Skin epidermis (tissue), 12 donors: ENCODE data around the gene FANCC.
A peak's percentile ranks its signal among the peaks of the same experiment; 100 is the strongest.
"Not testable (repeated sequence)": the region's sequence is repeated elsewhere in the genome, so short reads cannot be mapped to it uniquely, and the experiment has no call there.

ENCODE experiments used
- H3K27ac ChIP-seq, 21 experiments: fragments of 200-600 bp; sonication (generic) in 11 of 21; one replicate each; pipeline ENCODE4 v1.5.0; 2020; ENCODE audit warnings: mild to moderate bottlenecking in 3 of 21, inconsistent platforms in 2 of 21, moderate library complexity in 2 of 21
- H3K4me3 ChIP-seq, 7 experiments: fragments of 200-600 bp; sonication (generic) in 2 of 7; one replicate each; pipeline ENCODE4 v1.5.0; 2020; ENCODE audit warnings: inconsistent platforms in 2 of 7, mild to moderate bottlenecking in 2 of 7, moderate library complexity in 1 of 7

The FANCC gene

DNA sequence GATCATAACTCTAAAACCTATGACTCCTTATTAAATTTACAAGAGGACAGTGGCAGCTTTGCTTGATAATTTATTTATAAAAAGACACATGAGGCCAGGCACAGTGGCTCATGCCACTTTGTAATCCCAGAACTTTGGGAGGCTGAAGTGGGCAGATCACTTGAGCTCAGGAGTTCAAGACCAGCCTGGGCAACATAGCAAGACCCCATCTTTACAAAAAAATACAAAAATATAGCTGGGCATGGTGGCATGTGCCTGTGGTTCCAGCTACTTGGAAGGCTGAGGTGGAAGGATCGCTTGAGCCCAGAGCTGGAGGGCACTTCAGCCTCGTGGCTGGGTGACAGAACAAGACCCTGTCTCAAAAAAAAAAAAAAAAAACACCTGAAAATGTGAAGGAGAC is 114.5 kb downstream of the FANCC start:
- not testable (repeated sequence) for H3K4me3 ChIP-seq, H3K27ac ChIP-seq

DNA sequence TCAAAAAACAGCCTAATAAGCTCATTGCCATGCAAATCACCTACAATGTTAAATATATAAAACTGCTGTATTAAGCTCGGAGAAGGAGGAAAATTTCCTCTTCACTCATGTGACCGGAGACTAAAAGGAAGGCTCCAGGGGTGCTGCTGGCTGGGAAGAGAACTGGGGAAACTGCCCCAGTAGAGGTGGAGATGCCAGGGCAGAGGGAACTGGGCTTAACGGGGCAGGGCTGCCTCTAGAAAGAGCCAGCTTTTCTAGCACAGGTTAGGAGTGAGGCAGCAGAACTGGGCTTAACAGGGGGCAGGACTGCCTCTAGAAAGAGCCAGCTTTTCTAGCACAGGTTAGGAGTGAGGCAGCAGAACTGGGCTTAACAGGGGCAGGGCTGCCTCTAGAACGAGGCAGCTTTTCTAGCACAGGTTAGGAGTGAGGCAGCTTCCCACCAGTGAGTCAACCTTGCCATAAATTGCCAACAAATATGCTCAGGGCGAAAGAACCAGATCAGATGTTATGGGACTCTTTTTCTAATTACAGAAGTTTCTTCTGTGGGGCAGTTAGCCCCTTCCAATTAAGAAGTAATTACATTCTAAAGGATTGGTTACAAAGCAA is 115.3 kb downstream of the FANCC start:
- H3K27ac ChIP-seq = no peak overlapping the region

DNA sequence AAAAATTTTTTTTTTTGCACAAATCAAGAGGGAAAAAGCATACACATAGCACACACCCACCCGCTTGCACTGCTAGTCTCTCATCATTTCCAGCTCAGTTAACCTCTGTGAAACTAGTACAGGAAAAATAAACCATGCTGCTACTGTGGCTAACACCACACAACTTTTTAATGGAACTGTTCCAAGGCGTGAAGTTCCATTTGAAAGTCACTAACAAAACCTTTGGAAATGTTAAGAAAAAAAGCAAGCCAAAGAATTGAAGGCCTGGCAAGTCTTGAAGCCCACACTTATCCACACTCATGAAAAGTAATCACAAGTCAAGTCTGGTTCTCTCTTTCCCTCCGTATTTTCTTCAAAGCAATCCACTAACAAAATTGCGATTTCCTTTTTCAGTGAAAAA is 116.3 kb downstream of the FANCC start:
- H3K27ac ChIP-seq = no peak overlapping the region
- H3K4me3 ChIP-seq = no peak overlapping the region

More for the DNA sequence above, 115.3 kb downstream of the FANCC start:
- no peak overlapping the region for H3K4me3 ChIP-seq

DNA sequence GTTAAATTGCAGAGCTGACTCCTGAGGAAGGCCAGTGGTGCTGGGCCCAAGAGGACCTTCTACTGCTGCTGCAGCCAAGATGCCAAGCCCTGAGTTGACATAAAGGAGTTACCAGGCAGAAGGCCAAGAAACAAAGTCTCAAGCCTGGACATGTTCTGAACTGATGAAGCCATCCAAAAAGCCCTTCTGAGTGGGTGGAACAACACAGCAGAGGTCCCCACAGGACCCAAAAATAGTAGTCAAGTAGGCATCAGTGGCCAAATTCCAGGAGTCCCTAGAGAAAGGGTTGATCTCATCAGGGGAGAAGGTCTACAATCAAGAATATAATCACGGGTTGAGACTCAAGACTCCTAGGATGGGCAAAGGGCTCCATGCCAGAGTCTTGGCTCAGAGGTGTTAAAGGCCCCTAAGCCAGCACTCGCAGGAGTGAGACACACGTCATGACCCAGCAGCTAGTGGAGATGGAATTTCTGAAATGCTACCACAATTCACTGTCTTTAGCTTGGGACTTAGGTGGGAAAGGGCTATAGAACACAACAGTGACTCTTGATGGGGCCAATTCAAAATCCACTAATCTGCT is 119.7 kb downstream of the FANCC start:
- H3K27ac ChIP-seq = no peak overlapping the region
- no peak overlapping the region for H3K4me3 ChIP-seq

DNA sequence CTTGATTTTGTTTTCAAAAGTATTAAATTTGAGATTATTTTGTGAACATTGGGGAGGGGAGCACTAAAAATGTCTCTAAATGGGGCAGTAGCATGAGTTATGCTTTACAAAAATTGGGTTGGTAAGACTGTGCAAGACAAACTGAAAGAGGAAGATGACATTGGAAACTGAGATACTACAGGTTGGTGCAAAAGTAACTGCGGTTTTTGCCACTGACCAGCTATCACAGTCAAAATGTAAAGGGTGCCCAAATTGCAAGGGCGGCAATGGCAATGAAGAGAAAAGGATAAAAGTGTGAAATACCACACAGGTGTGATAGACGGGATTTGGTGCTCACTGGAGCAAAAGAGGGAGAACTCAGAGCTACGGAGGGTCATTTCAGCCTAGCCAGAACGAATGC is 124.0 kb downstream of the FANCC start:
- Histone ChIP-seq H3K4me3 (no peak overlapping the region), H3K27ac (no peak overlapping the region)

DNA sequence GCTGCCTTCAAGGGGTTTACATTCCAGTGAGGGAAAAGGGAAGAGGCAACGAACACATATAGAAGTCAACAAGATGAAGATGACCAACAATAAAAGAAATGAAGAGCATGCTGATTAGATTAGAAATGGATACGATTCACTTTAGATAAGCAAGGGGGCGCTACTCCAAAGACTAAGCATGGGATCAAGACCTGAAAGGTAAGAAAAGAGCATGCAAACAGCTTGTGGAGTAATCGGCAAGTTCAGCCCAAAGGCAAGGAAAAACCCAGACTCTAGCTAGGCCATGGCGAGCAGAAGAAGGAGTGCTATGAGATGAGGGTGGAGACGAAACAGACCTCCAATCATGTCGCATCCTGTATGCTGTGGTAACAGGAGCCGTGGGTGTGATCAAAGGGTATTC is 124.4 kb downstream of the FANCC start:
- Histone ChIP-seq H3K4me3 (no peak overlapping the region), H3K27ac (no peak overlapping the region)

DNA sequence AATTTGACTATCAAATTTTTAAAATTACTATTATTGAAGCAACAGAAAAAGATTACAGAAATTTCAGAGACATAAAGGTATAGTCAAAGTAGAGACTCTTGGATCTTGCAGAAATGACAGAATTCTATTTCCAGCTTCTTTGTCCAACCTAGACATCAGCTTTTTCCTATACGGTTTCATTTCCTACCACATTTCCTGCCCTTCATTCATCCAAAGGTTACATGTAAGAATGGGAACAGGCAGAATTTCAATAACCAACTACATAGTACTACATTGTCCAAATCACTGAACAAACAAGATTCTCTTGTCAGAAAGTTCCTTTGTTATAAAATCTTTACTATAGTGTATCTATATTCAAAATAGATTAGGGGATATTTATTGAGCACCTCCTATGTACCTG is 124.9 kb downstream of the FANCC start:
- Histone ChIP-seq H3K27ac (no peak overlapping the region), H3K4me3 (no peak overlapping the region)

DNA sequence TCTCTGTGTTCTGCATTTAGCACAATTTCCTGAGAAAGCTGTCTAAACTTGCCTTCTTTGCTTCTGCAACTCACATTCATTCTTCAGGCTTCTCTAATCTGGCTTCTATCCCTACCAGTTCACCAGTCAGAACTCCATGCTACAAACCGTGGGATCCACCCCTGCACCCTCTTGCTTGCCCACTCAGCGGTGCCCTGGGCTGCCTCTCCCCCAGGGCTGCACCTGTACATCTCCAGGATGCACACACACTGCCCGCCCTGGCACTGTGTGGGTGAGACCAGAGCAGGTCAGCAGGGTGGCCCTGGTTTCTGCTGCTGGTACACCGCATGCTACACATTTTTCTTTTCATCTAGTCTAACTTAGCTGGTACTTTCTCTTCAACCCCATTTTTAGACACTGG is 127.1 kb downstream of the FANCC start:
- H3K27ac ChIP-seq = no peak overlapping the region
- no peak overlapping the region for H3K4me3 ChIP-seq

DNA sequence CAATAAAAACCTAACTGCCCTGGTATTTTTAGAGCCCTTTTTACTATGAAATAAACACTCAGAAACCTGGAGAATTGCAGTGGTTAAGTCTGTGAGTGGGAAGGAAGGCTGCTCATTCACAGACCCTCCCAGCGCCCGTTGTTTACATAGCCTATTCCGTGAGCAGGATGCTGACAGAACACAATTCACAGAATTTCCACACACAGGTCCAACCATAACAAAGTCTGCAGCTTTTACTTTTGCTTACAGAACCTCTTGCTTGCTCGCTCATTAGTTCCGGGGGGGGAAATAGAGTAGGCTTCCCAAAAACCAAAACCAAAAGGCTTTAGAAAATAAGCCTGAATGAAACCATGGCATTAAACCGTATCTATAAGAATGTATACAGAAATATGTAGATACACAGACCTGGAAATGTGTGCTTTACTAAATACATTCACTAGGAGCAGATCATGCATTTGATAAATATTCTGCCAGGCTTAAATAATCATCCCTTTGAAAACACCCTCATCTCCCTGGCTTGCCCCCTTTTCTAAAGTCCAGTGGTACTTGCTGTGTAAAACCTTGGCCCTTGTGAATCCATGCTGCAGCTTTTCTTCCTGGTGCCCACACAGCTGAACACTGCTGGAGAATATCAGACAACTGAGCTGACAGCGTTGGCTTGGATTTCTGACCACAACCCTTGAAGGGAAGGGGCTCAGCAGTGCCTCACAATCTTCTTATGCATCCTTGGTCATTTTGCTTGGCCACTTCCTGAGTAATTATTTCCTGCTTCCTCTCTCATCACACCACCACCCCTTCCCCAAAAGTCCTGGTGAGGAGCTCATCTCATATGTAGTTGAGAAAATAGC is 128.0 kb downstream of the FANCC start:
- H3K4me3 ChIP-seq = no peak overlapping the region
- peak overlapping the region in 5 of 21 experiments; percentile 8 to 68 (median 19) for H3K27ac ChIP-seq

DNA sequence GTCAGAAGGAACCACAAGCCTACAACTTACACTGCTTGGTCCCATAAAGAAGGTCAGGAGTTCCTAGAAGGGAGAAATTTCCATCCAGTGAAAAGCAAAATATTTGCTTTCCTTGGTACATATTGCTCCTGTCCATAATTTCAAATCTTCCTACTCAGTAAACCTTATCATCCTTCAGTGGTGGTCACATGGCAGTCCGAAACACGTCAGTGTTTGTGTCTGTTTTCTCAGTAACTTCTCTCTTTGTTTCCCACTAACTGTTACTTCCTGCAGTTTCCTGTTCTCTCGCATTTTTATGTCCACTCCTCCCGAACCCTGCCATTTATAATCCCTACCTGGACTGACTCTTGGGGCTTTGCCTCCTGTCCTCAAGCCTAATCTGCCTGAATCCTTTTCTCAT is 129.1 kb downstream of the FANCC start:
- peak overlapping the region in 2 of 21 experiments; percentile 26 to 63 for H3K27ac ChIP-seq
- H3K4me3 ChIP-seq = no peak overlapping the region

DNA sequence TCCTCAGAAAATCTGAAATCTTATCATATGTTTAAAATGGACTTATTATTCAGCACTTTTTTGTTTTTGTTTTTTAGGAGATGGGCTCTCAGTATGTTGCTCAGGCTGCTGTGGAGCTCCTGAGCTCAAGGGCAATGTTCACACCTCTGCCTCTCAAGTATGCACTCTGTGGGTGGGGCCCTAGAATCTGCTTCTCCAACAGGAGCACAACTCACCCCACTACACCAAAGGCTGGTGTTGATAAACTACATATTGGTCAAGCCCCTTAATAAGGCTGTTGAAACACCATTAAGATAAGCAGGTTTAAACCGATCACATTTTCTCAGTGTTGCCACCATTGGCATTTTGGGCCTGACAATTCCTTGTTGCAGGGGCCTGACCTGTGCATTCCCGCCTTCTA is 131.6 kb downstream of the FANCC start:
- Histone ChIP-seq H3K27ac (no peak overlapping the region), H3K4me3 (no peak overlapping the region)

DNA sequence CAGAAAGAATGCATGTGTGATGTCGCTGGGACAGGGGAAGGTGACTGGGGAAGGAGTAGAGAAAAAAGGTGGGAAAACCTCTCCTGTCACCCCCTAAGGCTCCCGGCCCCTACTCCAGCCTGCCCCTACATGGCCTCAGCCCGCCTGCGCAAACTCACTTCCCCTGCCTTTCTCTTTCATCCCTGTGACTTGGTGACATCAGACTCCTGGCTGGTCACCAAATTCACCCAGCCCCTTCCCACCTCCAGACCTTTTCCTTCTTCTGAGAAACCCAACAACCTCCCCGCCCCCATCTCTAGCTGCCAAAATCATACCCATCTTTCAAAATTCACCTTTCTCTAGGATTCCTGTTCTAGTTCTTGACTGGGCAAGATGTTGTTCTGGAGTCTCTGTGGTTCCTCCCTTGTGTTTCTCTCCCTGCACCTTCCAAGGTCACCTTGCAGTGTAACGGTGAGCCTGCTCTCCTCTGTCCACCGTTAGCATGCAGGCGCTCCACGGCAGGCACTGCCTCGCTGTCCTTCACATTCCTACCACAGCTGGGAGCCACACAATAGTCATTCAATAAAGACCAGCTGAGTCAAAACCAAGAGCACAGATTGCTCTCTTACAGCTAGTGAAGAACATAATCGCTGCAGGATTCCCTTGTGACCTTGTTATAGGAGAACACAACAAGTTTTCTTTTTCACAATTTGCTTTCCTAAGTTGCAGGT is 134.5 kb downstream of the FANCC start:
- H3K27ac ChIP-seq = no peak overlapping the region
- H3K4me3 ChIP-seq = no peak overlapping the region

DNA sequence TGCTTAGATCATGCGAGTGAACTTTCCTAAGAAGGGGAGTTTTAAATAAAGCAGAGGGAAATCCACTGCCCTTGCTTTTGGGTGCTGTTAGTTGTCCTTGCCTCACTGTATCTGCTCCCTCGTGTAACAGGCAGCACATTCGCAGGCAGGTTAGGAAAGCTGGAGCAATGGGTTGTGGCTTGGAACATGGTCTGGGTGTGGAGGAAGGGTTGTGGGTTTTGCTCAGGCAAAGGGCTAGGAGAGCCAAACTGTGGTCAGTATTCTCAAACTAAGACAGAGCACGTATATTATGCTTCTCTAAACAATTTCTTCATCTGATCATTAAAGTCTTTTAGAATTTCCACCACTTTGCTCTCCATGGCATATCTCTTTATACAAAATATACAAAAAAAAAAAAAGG is 135.7 kb downstream of the FANCC start:
- no peak overlapping the region for H3K4me3 ChIP-seq
- H3K27ac ChIP-seq = no peak overlapping the region

DNA sequence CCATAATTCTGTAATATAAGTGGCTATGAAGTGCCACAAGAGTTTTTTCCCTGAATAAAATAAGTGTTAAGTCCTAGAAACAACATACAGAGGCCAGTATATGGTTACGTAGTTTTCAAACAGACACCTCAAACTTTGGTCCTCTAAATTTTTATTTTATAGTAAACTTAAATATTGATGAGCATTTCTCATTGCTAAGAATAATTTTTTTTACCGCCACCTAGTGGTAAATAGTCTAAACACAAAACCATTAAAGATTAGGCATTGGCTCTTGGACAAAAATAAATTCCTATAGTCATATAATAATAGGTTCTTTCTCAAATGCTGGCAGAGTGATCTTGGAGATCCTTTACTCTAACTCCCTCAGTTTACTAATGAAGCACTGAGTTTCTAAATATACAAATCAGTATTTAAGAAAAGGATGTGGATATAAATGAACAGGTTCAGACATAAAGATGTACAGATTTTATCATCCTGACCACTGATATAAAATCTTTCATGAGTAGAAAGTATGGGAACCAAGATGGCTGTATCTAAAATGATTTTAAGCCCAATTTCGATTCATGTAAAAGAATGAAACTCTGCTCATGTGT is 136.2 kb downstream of the FANCC start:
- Histone ChIP-seq H3K27ac (no peak overlapping the region), H3K4me3 (no peak overlapping the region)

DNA sequence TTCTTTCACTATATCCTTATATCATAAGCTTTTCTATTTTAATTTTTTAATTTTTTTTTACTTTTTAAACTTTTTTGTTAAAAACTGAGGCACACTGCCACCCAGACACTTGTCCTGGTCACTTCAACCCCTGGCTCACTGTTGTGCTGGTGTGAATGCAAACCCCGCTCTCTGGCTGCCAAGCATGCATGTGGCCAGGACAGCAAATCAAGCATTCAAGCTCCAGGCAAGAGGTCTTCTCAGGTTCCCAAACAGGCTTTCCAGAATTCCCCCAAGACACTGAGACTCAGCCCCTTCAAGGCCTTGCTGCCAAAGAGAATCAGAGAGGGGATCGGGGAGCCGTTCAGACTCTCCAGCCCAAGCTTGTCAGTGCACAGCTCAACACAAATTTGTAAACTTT is 139.9 kb downstream of the FANCC start:
- Histone ChIP-seq H3K4me3 (no peak overlapping the region), H3K27ac (no peak overlapping the region)

DNA sequence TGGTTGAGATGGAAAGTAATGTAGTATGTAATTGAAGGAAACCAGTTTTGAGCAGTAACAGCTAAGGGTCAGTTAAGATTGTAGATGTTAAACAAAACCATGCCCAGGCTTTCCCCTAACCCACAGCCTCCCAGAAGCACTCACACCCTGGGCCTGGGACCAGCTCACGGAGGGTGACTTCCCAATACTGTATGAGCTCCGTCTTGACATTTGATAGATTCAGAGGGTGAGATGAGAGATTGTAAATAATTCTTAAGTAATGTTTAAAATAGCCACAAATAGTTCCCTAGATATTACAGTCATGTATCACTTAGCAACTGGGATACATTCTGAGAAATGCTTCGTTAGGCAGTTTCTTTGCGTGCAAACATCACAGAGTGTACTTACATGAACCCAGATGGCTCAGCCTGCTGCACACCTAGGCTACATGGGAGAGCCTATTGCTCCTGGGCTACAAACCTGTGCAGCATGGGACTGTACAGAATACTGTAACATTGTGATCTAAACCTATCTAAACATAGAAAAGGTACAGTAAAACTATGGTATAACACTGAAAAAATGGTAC is 140.7 kb downstream of the FANCC start:
- no peak overlapping the region for H3K4me3 ChIP-seq
- no peak overlapping the region for H3K27ac ChIP-seq

DNA sequence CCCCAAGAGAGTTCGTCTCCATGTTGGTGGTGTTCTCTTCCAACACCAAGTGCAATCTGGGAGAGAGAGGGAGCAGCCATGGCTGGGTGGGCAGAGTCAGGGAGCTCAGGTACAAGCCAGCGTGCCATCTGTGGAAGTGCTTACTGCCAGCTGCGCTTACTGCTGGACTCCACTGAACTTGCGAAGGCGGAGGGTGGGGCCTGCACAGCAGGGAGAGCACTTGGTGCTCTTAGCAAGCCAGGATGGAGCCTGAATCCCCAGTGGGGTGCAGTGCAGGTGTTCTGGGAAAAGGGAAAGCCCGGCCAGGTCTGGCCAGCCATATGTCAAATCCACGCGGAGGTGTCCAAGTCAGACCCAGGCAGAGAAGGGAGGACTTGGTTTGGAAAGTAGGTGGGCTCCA is 142.0 kb downstream of the FANCC start:
- Histone ChIP-seq H3K4me3 (no peak overlapping the region), H3K27ac (no peak overlapping the region)

DNA sequence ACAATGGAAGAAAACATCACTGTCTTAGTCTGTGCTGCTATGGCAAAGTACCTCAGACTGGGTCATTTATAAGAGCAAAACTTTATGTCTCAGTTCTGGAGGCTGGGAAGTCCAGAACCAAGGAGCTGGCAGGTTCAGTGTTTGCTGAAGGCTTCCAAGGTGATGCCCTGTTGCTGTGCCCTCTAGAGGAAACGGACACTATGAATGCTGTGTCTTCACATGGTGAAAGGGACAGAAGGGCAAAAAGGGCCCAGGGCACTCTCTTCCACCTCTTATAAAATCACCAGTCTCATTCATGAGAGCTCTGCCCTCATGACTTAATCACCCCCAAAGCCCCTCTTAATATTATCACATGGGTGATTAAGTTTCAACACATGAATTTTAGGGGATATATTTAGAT is 143.5 kb downstream of the FANCC start:
- no peak overlapping the region for H3K4me3 ChIP-seq
- H3K27ac ChIP-seq = no peak overlapping the region

DNA sequence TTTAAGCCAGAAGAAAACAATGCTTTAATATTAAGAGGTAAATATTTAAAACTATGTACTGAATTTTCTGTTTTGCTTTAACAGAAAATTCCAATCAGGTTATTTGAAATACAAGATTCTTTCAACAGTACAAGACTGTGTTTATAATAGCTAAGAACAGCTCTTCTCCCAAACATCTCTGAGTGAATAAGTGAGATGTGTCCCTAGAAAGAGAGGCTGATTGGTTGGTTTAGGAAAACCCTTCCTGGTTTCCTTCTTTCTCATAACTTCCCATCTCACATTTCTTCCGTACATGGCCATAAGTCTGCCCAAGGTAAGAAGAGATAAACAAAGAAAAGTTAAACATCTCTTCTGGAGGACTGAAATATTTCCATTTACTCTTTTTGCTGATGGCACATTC is 145.9 kb downstream of the FANCC start:
- no peak overlapping the region for H3K4me3 ChIP-seq
- no peak overlapping the region for H3K27ac ChIP-seq

DNA sequence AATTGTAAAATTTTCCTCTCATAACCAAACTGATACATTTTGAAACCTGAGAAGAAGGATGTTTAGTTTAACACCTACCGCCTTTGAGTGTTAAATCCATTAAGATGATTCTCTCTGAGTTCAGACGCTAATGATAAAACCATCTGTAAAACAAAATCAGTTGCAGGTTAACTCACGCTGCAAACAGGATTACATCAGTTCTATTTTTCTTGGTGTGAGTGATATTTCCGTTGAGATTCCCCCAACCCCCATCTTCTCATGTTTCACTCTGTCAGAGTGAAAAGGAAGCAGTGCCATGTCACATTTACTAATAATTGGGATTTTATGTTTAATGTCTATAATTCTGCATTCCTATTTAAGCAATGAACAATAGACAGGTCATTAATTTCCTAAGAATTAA is 146.5 kb downstream of the FANCC start:
- Histone ChIP-seq H3K27ac (no peak overlapping the region), H3K4me3 (no peak overlapping the region)
